Measurements from ENCODE around the gene OXTR.

DNA sequence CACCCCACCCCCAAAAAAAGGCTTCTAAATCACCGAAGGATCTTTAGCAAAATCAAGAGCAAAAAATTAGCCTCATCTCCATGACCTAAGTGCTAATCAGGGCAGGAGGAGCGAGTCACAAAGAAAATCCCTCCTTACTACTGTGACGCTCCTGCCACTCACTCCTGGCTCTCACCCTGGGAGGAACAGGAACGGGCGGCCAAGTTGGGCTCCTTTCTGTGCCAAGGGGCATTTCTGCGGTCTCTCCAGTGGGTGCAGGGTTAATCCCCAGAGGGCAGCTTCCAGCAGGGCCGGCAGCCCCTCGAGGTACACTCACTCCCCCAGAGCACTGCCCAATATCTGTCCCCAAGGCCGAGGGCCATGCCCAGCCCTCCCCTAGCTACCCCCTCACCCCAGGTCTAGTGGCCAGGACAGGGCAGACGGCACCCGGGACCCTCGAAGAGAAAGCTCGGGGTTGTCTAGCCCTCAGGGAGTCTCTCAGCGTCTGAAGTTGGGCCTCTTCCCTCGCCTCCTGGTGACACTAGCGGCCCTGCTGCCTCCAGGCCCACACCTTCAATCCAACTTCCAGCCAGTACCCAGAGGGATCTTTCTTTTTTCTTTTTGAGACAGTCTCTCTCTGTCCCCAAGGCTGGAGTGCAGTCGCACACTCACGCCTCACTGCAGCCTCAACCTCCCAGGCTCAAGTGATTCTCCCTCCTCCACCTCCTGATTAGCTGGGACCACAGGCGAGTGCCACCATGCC lies 35.1 kb downstream of the OXTR start:
- no peak for TF ChIP-seq POLR2A (IDR thresholded peaks at IDR 0.05)
- TF ChIP-seq, protein P1, sequence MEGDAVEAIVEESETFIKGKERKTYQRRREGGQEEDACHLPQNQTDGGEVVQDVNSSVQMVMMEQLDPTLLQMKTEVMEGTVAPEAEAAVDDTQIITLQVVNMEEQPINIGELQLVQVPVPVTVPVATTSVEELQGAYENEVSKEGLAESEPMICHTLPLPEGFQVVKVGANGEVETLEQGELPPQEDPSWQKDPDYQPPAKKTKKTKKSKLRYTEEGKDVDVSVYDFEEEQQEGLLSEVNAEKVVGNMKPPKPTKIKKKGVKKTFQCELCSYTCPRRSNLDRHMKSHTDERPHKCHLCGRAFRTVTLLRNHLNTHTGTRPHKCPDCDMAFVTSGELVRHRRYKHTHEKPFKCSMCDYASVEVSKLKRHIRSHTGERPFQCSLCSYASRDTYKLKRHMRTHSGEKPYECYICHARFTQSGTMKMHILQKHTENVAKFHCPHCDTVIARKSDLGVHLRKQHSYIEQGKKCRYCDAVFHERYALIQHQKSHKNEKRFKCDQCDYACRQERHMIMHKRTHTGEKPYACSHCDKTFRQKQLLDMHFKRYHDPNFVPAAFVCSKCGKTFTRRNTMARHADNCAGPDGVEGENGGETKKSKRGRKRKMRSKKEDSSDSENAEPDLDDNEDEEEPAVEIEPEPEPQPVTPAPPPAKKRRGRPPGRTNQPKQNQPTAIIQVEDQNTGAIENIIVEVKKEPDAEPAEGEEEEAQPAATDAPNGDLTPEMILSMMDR (IDR thresholded peaks at IDR 0.05), result no peak
